Measurements from ENCODE around the gene CNTNAP4.

CNTNAP4 gene

GRCh38 chr16:76387994-76388393 is 110.8 kb downstream of the CNTNAP4 start:
- H3K4me1 ChIP-seq (ENCODE audit: control insufficient read depth in 5 of 5, insufficient read depth in 5 of 5, low read length in 5 of 5): no peaks in the 10 kb centered on the region
- no peaks in the 10 kb centered on the region for H3K36me3 ChIP-seq (ENCODE audit: control insufficient read depth in 5 of 5, insufficient read depth in 5 of 5, low read length in 5 of 5)
- H3K27ac ChIP-seq (ENCODE audit: low read depth, low read length): no peak overlapping the region
- no peak overlapping the region for H3K9ac ChIP-seq (ENCODE audit: low read length in 5 of 5)
- no peaks in the 10 kb centered on the region for H3K27me3 ChIP-seq (ENCODE audit: control insufficient read depth in 5 of 5, insufficient read depth in 4 of 5, low read length in 5 of 5)
- no peak overlapping the region for H3K4me3 ChIP-seq (ENCODE audit: low read depth in 1 of 5, low read length in 5 of 5)
- H3K9me3 ChIP-seq (ENCODE audit: control insufficient read depth in 5 of 5, low read length in 5 of 5): no peaks in the 10 kb centered on the region

- no peaks in the 10 kb centered on the region for H3K27me3 ChIP-seq (ENCODE audit: control insufficient read depth in 5 of 5, insufficient read depth in 4 of 5, low read length in 5 of 5)
- no peak overlapping the region for H3K4me3 ChIP-seq (ENCODE audit: low read depth in 1 of 5, low read length in 5 of 5)
- H3K36me3 ChIP-seq (ENCODE audit: control insufficient read depth in 5 of 5, insufficient read depth in 5 of 5, low read length in 5 of 5): no peaks in the 10 kb centered on the region
- no peaks in the 10 kb centered on the region for H3K9me3 ChIP-seq (ENCODE audit: control insufficient read depth in 5 of 5, low read length in 5 of 5)
- no peaks in the 10 kb centered on the region for H3K4me1 ChIP-seq (ENCODE audit: control insufficient read depth in 5 of 5, insufficient read depth in 5 of 5, low read length in 5 of 5)
- no peak overlapping the region for H3K9ac ChIP-seq (ENCODE audit: low read length in 5 of 5)
- H3K27ac ChIP-seq (ENCODE audit: low read depth, low read length): no peak overlapping the region
Measured at GRCh38 chr16:76389126-76389525, 111.9 kb downstream of the CNTNAP4 start.

GRCh38 chr16:76390476-76390875 is 113.3 kb downstream of the CNTNAP4 start:
- Histone ChIP-seq H3K4me3 (ENCODE audit: low read depth in 1 of 5, low read length in 5 of 5) (no peak overlapping the region), H3K27me3 (ENCODE audit: control insufficient read depth in 5 of 5, insufficient read depth in 4 of 5, low read length in 5 of 5) (no peaks in the 10 kb centered on the region), H3K36me3 (ENCODE audit: control insufficient read depth in 5 of 5, insufficient read depth in 5 of 5, low read length in 5 of 5) (no peaks in the 10 kb centered on the region), H3K9ac (ENCODE audit: low read length in 5 of 5) (no peak overlapping the region), H3K27ac (ENCODE audit: low read depth, low read length) (no peak overlapping the region), H3K9me3 (ENCODE audit: control insufficient read depth in 5 of 5, low read length in 5 of 5) (no peaks in the 10 kb centered on the region), H3K4me1 (ENCODE audit: control insufficient read depth in 5 of 5, insufficient read depth in 5 of 5, low read length in 5 of 5) (no peaks in the 10 kb centered on the region)

GRCh38 chr16:76396977-76397376 is 119.8 kb downstream of the CNTNAP4 start:
- no peak overlapping the region for H3K27ac ChIP-seq (ENCODE audit: low read depth, low read length)
- no peaks in the 10 kb centered on the region for H3K4me1 ChIP-seq (ENCODE audit: control insufficient read depth in 5 of 5, insufficient read depth in 5 of 5, low read length in 5 of 5)
- H3K9ac ChIP-seq (ENCODE audit: low read length in 5 of 5): no peak overlapping the region
- H3K36me3 ChIP-seq (ENCODE audit: control insufficient read depth in 5 of 5, insufficient read depth in 5 of 5, low read length in 5 of 5): no peaks in the 10 kb centered on the region
- H3K27me3 ChIP-seq (ENCODE audit: control insufficient read depth in 5 of 5, insufficient read depth in 4 of 5, low read length in 5 of 5): no peaks in the 10 kb centered on the region
- H3K9me3 ChIP-seq (ENCODE audit: control insufficient read depth in 5 of 5, low read length in 5 of 5): no peaks in the 10 kb centered on the region
- H3K4me3 ChIP-seq (ENCODE audit: low read depth in 1 of 5, low read length in 5 of 5): no peak overlapping the region

- H3K27me3 ChIP-seq (ENCODE audit: control insufficient read depth in 5 of 5, insufficient read depth in 4 of 5, low read length in 5 of 5): no peaks in the 10 kb centered on the region
- no peaks in the 10 kb centered on the region for H3K4me1 ChIP-seq (ENCODE audit: control insufficient read depth in 5 of 5, insufficient read depth in 5 of 5, low read length in 5 of 5)
- H3K9ac ChIP-seq (ENCODE audit: low read length in 5 of 5): no peak overlapping the region
- no peak overlapping the region for H3K27ac ChIP-seq (ENCODE audit: low read depth, low read length)
- no peak overlapping the region for H3K4me3 ChIP-seq (ENCODE audit: low read depth in 1 of 5, low read length in 5 of 5)
- no peaks in the 10 kb centered on the region for H3K36me3 ChIP-seq (ENCODE audit: control insufficient read depth in 5 of 5, insufficient read depth in 5 of 5, low read length in 5 of 5)
- H3K9me3 ChIP-seq (ENCODE audit: control insufficient read depth in 5 of 5, low read length in 5 of 5): peaks cover 0 to 13% (median 0%) of the 10 kb centered on the region in 5 donors
Measured at GRCh38 chr16:76409706-76410105, 132.5 kb downstream of the CNTNAP4 start.

GRCh38 chr16:76421571-76421970 is 144.4 kb downstream of the CNTNAP4 start:
- Histone ChIP-seq H3K4me3 (ENCODE audit: low read depth in 1 of 5, low read length in 5 of 5) (no peak overlapping the region), H3K36me3 (ENCODE audit: control insufficient read depth in 5 of 5, insufficient read depth in 5 of 5, low read length in 5 of 5) (no peaks in the 10 kb centered on the region), H3K27ac (ENCODE audit: low read depth, low read length) (no peak overlapping the region), H3K27me3 (ENCODE audit: control insufficient read depth in 5 of 5, insufficient read depth in 4 of 5, low read length in 5 of 5) (no peaks in the 10 kb centered on the region), H3K9ac (ENCODE audit: low read length in 5 of 5) (no peak overlapping the region), H3K9me3 (ENCODE audit: control insufficient read depth in 5 of 5, low read length in 5 of 5) (peaks cover 0 to 6% (median 5%) of the 10 kb centered on the region in 5 donors), H3K4me1 (ENCODE audit: control insufficient read depth in 5 of 5, insufficient read depth in 5 of 5, low read length in 5 of 5) (no peaks in the 10 kb centered on the region)

- no peaks in the 10 kb centered on the region for H3K27me3 ChIP-seq (ENCODE audit: control insufficient read depth in 5 of 5, insufficient read depth in 4 of 5, low read length in 5 of 5)
- H3K9ac ChIP-seq (ENCODE audit: low read length in 5 of 5): no peak overlapping the region
- H3K9me3 ChIP-seq (ENCODE audit: control insufficient read depth in 5 of 5, low read length in 5 of 5): no peaks in the 10 kb centered on the region
- H3K27ac ChIP-seq (ENCODE audit: low read depth, low read length): no peak overlapping the region
- no peaks in the 10 kb centered on the region for H3K4me1 ChIP-seq (ENCODE audit: control insufficient read depth in 5 of 5, insufficient read depth in 5 of 5, low read length in 5 of 5)
- H3K36me3 ChIP-seq (ENCODE audit: control insufficient read depth in 5 of 5, insufficient read depth in 5 of 5, low read length in 5 of 5): no peaks in the 10 kb centered on the region
- no peak overlapping the region for H3K4me3 ChIP-seq (ENCODE audit: low read depth in 1 of 5, low read length in 5 of 5)
Measured at GRCh38 chr16:76428858-76429257, 151.7 kb downstream of the CNTNAP4 start.

GRCh38 chr16:76441391-76441790 is 164.2 kb downstream of the CNTNAP4 start:
- H3K9me3 ChIP-seq (ENCODE audit: control insufficient read depth in 5 of 5, low read length in 5 of 5): peaks cover 0 to 3% (median 0%) of the 10 kb centered on the region in 5 donors
- no peaks in the 10 kb centered on the region for H3K36me3 ChIP-seq (ENCODE audit: control insufficient read depth in 5 of 5, insufficient read depth in 5 of 5, low read length in 5 of 5)
- no peak overlapping the region for H3K9ac ChIP-seq (ENCODE audit: low read length in 5 of 5)
- no peak overlapping the region for H3K27ac ChIP-seq (ENCODE audit: low read depth, low read length)
- H3K4me3 ChIP-seq (ENCODE audit: low read depth in 1 of 5, low read length in 5 of 5): no peak overlapping the region
- no peaks in the 10 kb centered on the region for H3K27me3 ChIP-seq (ENCODE audit: control insufficient read depth in 5 of 5, insufficient read depth in 4 of 5, low read length in 5 of 5)
- no peaks in the 10 kb centered on the region for H3K4me1 ChIP-seq (ENCODE audit: control insufficient read depth in 5 of 5, insufficient read depth in 5 of 5, low read length in 5 of 5)

GRCh38 chr16:76441876-76442275 is 164.7 kb downstream of the CNTNAP4 start:
- no peaks in the 10 kb centered on the region for H3K27me3 ChIP-seq (ENCODE audit: control insufficient read depth in 5 of 5, insufficient read depth in 4 of 5, low read length in 5 of 5)

GRCh38 chr16:76443973-76444372 is 166.8 kb downstream of the CNTNAP4 start:
- H3K36me3 ChIP-seq (ENCODE audit: control insufficient read depth in 5 of 5, insufficient read depth in 5 of 5, low read length in 5 of 5): no peaks in the 10 kb centered on the region
- H3K9ac ChIP-seq (ENCODE audit: low read length in 5 of 5): no peak overlapping the region
- no peaks in the 10 kb centered on the region for H3K27me3 ChIP-seq (ENCODE audit: control insufficient read depth in 5 of 5, insufficient read depth in 4 of 5, low read length in 5 of 5)
- H3K27ac ChIP-seq (ENCODE audit: low read depth, low read length): no peak overlapping the region
- no peak overlapping the region for H3K4me3 ChIP-seq (ENCODE audit: low read depth in 1 of 5, low read length in 5 of 5)
- no peaks in the 10 kb centered on the region for H3K4me1 ChIP-seq (ENCODE audit: control insufficient read depth in 5 of 5, insufficient read depth in 5 of 5, low read length in 5 of 5)
- peaks cover 0 to 3% (median 0%) of the 10 kb centered on the region in 5 donors for H3K9me3 ChIP-seq (ENCODE audit: control insufficient read depth in 5 of 5, low read length in 5 of 5)

More at GRCh38 chr16:76441876-76442275, 164.7 kb downstream of the CNTNAP4 start:
- Histone ChIP-seq H3K9ac (ENCODE audit: low read length in 5 of 5) (no peak overlapping the region), H3K27ac (ENCODE audit: low read depth, low read length) (no peak overlapping the region), H3K4me1 (ENCODE audit: control insufficient read depth in 5 of 5, insufficient read depth in 5 of 5, low read length in 5 of 5) (no peaks in the 10 kb centered on the region), H3K36me3 (ENCODE audit: control insufficient read depth in 5 of 5, insufficient read depth in 5 of 5, low read length in 5 of 5) (no peaks in the 10 kb centered on the region), H3K9me3 (ENCODE audit: control insufficient read depth in 5 of 5, low read length in 5 of 5) (peaks cover 0 to 3% (median 0%) of the 10 kb centered on the region in 5 donors), H3K4me3 (ENCODE audit: low read depth in 1 of 5, low read length in 5 of 5) (no peak overlapping the region)

GRCh38 chr16:76444832-76445231 is 167.6 kb downstream of the CNTNAP4 start:
- Histone ChIP-seq H3K4me3 (ENCODE audit: low read depth in 1 of 5, low read length in 5 of 5) (no peak overlapping the region), H3K9me3 (ENCODE audit: control insufficient read depth in 5 of 5, low read length in 5 of 5) (peaks cover 0 to 3% (median 0%) of the 10 kb centered on the region in 5 donors), H3K4me1 (ENCODE audit: control insufficient read depth in 5 of 5, insufficient read depth in 5 of 5, low read length in 5 of 5) (no peaks in the 10 kb centered on the region), H3K27ac (ENCODE audit: low read depth, low read length) (no peak overlapping the region), H3K9ac (ENCODE audit: low read length in 5 of 5) (no peak overlapping the region), H3K36me3 (ENCODE audit: control insufficient read depth in 5 of 5, insufficient read depth in 5 of 5, low read length in 5 of 5) (no peaks in the 10 kb centered on the region), H3K27me3 (ENCODE audit: control insufficient read depth in 5 of 5, insufficient read depth in 4 of 5, low read length in 5 of 5) (no peaks in the 10 kb centered on the region)
